Activated CD4-positive, alpha-beta T cell treated with anti-CD3 and anti-CD28 coated beads, Interleukin-2, amount 50 U/mL, for 4 hours (primary cell): ENCODE results near the gene CLDN25.
"Not testable (repeated sequence)": the region's sequence is repeated elsewhere in the genome, so short reads cannot be mapped to it uniquely, and the experiment has no call there.

Source experiments
- DNase-seq, 2 experiments: peaks; one replicate each; pipeline ENCODE4 v3.0.0-alpha.2; 2020

Gene CLDN25

GRCh38 chr11:113779496-113779895, at the start of gene CLDN25:
Gene CLDN25, plus strand, starts transcription at chr11:113779796. Its CDS starts 0 bp downstream, at chr11:113779796.
- DNase-seq: no peak

GRCh38 chr11:113730887-113731726, 48.5 kb upstream of the CLDN25 start:
- DNase-seq: no peak

- DNase-seq: no peak
Observed at GRCh38 chr11:113732092-113732491, 47.5 kb upstream of the CLDN25 start.

- no peak for DNase-seq
Observed at GRCh38 chr11:113736323-113736722, 43.3 kb upstream of the CLDN25 start.

GRCh38 chr11:113752932-113753331, 26.7 kb upstream of the CLDN25 start:
- no peak for DNase-seq

GRCh38 chr11:113760241-113760640, 19.4 kb upstream of the CLDN25 start:
- DNase-seq: no peak

- not testable (repeated sequence) for DNase-seq
Observed at GRCh38 chr11:113763040-113763439, 16.6 kb upstream of the CLDN25 start.

GRCh38 chr11:113764527-113765219, 14.9 kb upstream of the CLDN25 start:
- DNase-seq: no peak

- no peak for DNase-seq
Observed at GRCh38 chr11:113771964-113772363, 7.6 kb upstream of the CLDN25 start.

GRCh38 chr11:113773092-113773415, 6.5 kb upstream of the CLDN25 start:
- no peak for DNase-seq

GRCh38 chr11:113773416-113774173, 6.0 kb upstream of the CLDN25 start, which contains the start of gene ZW10:
Gene ZW10, minus strand, starts transcription at chr11:113773692. Its CDS starts 26 bp downstream, at chr11:113773666.
- DNase-seq: peak; percentile 88 to 89

- no peak for DNase-seq
Observed at GRCh38 chr11:113774174-113774503, 5.5 kb upstream of the CLDN25 start.

- no peak for DNase-seq
Observed at GRCh38 chr11:113778111-113778910, 1.3 kb upstream of the CLDN25 start.

GRCh38 chr11:113781682-113782081, 2.1 kb downstream of the CLDN25 start:
- DNase-seq: no peak

GRCh38 chr11:113782134-113782533, 2.5 kb downstream of the CLDN25 start:
- no peak for DNase-seq

- not testable (repeated sequence) for DNase-seq
Observed at GRCh38 chr11:113789016-113789415, 9.4 kb downstream of the CLDN25 start.

GRCh38 chr11:113789675-113790320, 10.2 kb downstream of the CLDN25 start:
- DNase-seq: no peak

GRCh38 chr11:113796663-113797259, 17.2 kb downstream of the CLDN25 start:
- DNase-seq: no peak

- DNase-seq: no peak
Observed at GRCh38 chr11:113802621-113803020, 23.0 kb downstream of the CLDN25 start.

- DNase-seq: no peak
Observed at GRCh38 chr11:113805640-113806039, 26.0 kb downstream of the CLDN25 start.

- DNase-seq: no peak
Observed at GRCh38 chr11:113806406-113806805, 26.8 kb downstream of the CLDN25 start.

- no peak for DNase-seq
Observed at GRCh38 chr11:113808931-113809330, 29.3 kb downstream of the CLDN25 start.
